GM21526 (cell line): Measurements from ENCODE around the gene SLC28A3.

ENCODE experiments used
- ATAC-seq: cut with Tn5 transposase; IDR thresholded peaks from one replicate; pipeline ENCODE4 v1.9.1; 2021; ENCODE audit warnings: moderate library complexity; ENCODE audit not compliant: unreplicated experiment, low FRiP score

Gene SLC28A3

DNA sequence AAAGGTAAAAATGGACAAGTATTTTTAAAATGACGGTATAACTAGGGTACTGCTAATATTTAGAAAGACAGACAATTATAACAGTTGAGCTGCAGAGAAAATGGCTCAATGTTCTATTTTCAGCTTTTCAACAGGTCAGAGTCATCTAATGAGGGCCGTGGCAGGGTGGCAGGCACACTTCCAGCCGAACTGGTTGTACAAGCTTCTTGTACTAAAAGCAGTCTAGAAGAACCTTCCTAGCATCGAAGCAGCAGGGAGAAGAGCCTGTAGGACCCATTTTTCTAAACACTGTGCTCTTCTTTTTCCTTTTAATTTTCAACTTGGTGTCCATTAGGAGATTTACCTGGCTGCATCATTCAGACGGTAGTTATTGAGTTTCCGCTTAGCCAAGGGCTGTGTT, 85.6 kb downstream of the SLC28A3 start:
- no peak for ATAC-seq

DNA sequence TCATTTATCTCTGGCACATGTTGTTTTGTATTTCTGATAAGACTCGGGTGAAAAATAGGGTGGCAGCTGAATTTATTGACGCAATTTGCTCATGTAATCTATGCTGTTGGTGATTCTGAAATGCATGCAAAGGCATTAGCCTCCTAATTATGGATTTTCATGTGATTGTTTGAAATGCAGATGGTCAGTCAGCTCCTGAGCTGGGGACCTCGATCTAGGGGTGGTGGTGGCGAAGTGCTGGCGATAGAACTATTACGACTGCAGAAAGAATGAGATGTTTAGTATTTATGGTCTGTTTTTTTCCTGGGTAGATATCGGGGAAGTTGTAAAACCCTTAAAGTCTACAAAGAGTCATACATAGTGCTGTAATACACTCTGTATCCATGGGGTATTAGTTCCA, 88.6 kb downstream of the SLC28A3 start:
- no peak for ATAC-seq

DNA sequence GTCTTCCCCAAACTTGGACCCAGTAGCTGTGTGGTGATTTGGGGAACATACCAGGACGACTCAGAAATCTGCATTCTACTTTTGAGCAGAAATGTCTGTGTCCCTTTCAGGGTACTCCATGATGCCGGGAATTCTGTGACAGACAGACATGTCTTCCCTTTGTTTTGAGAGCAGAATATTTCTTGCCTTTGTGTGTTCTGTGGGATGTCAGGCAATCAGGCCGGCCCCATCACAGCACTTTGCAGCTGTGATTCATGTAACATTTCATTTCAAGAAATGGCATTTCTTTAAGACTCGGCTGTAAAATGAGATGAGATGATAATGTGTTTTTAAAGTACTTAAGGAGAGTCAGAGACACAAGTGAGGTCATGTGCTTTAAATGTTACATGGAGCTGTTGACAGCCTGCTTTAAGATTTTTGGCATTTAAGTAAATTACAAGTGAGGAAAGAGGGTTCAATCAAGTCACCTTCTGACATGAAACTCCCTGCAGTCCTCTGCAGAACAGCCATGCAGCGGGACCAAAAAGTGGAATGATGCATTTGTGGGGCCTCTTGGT, 98.7 kb downstream of the SLC28A3 start:
- no peak for ATAC-seq

DNA sequence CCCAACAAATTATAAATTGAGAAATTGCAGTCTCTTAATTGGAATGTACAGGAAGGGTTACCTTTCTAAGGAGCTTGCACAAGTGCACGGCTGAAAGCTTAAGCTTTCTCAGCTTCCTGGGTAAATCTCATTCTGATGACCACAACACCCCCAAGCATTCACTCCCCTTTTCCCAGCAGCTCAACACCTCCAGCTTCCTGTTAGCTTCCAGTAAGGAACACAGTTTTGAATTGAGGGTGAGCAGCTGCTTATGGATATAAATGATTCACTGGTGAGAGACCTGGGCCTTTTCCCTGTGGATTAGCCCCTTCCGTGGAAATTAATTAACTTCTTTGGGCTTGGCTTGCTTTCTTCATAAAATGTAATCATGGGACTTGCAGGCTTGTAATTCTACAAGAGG, 101.2 kb downstream of the SLC28A3 start:
- no peak for ATAC-seq

DNA sequence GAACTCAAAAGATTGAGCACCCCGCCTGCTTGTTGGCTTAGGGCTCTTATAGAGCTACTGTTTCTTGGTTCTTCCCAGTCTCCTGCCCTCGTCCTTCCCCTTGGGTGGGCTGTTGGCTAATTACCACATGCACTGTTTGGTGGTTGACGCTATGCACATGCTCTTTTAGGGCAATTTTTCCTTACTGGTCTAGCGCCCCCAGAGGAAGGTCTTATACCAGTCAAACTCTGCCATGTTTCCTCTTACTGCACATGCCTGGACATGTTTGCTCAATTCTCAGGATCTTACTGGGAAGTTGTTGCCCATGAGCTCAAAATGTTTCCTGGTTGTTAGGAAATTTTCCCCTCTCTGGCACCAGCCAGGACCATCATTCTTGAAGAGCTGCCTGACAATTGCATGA, 101.9 kb downstream of the SLC28A3 start:
- no peak for ATAC-seq

DNA sequence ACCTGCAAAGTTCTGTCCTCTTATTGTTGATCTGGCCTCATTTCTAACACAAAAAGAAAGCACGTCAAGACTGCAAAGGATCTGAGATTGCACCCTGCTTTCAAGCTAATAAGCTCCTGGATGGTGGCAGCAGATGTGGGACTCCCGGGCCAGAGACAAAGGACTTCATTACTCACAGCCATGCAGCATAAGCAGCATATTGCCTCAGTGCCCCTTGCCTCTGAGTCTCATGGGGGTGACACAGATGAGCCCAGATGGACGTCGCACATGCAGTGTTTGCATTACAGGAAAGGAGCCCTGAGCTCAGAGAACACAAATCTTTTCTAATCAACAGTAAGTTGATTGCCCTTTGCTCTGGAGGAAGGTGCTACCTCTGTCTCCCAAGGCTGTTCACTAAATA, 105.0 kb downstream of the SLC28A3 start:
- no peak for ATAC-seq

DNA sequence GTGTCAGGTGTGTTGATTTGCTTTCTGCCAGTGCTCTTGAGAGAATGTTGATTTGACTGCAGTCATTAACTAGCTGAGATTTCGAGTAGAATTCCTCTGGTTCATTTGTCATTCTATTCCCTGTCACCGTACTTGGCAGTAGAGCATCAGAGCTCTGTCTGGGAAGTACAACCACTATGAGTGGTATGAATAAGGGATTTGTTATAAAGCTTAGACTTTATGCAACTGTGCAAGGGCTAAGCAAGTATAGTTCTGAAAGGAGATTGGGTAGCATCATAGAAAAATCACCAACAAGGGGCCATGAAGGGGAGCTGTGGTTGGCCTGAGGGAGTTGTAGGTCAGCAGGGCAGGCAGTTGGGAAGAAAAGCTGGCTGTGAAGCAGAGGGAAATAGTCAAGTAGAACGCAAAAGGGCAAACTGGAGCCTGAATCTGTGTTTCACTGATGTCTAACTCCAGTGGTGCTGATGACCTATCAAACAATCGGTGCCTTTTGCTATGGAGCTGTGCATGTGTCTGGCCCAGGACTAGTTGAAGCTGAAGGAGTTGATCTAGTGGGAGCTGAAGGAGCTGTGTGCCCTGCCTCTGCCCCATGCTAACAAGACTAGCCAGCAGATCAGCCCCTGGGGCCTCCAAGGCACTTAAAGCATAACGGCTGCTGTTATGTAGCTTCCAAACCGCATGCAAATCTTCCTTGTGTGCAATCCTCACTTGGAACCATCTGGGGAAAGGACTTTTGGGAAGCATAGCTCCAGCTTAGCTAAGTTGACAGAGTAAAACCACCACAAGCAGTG, 110.0 kb downstream of the SLC28A3 start:
- ATAC-seq = no peak

DNA sequence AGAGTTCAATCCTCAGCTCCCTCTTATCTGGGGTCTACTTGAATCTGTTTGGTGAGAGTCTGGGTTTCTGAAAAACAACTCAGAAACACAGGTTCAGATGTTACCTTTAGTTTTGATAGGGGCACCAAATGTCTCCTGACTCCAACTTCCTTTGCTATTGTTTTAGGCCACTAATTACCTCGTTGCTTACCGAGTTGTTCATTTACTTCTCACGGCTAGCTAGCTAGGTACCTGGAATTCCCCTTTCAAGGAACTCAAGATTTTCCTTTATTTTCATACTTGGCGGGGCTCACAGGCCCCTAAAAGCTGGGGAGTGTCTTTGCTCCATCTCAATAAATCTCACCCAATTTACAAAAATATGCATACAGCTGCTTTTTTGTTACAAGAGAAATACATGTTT, 111.4 kb downstream of the SLC28A3 start:
- ATAC-seq = no peak

DNA sequence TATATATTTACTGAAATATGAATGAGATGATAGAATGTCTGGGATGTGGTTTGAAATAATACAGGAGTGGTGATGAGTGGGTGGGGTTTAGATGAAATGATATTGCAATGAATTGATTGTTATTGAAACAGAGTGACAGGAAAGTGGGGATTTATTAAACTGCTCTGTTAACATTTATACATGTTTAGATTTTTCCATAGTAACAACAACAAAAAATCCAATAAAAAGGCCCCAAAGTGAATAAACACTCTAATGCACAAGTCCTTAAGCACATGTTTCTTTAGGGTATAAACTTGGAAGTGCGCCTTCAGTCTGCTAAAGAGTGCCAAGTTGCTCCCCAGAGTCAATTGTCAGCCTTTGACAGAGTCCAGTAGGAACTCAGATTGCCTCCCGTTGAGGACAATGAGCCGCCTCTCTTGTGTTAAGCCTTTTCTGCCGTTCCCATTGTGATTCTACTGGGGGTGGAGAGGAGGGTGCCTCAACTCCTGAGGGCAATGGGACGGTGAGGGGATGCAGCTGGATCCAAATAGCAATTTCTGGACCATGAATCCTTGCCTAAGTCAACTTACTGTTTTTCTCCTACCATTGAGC, 112.3 kb downstream of the SLC28A3 start:
- no peak for ATAC-seq

DNA sequence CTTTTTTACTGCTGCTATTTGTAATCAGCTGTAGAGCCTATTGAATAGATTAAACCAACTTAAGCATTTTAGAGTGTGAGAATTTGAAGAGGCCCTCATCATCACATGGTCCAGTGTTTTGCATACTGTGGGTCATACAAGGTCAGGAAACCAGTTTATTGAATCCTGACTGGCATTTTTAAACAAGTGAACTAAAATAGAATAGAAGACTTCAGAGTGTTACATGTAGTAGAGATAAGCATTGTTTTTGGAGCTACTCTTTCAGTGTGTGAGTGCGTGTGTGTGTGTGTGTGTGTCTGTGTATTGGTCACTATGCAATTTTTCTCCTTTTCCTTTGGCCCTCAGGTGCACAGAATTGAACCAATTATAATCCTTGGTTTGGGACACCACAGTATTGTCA, 114.4 kb downstream of the SLC28A3 start:
- ATAC-seq = no peak
